ENCODE data around the gene HOXB5.

The HOXB5 gene

GRCh38 chr17:48598736-48599135 lies 5.2 kb upstream of the HOXB5 start:
- no peak for ATAC-seq (ENCODE audit: insufficient read depth, low read depth)
- H4K20me1 ChIP-seq (ENCODE audit: insufficient read depth, low read length): no peaks in the 10 kb centered on the region
- TF ChIP-seq EZH2 (IDR thresholded peaks at IDR 0.05; ENCODE audit: borderline replicate concordance, low read depth, low read length, severe bottlenecking): no peak
- no peak for TF ChIP-seq CTCF (IDR thresholded peaks at IDR 0.05; ENCODE audit: borderline replicate concordance, extremely low read depth, low read length, poor library complexity, severe bottlenecking)
- H3K79me2 ChIP-seq (ENCODE audit: insufficient read depth, low read length): no peaks in the 10 kb centered on the region
- H3K36me3 ChIP-seq (ENCODE audit: insufficient read depth, low read length): no peaks in the 10 kb centered on the region
- no peaks in the 10 kb centered on the region for H3K9me3 ChIP-seq (ENCODE audit: insufficient read depth, low read length, severe bottlenecking)
- peaks cover 3% of the 10 kb centered on the region for H3K27me3 ChIP-seq (ENCODE audit: insufficient read depth, low read length, poor library complexity)
- H3K9ac ChIP-seq (ENCODE audit: low read depth, low read length): no peak overlapping the region
- H3K4me1 ChIP-seq (ENCODE audit: insufficient read depth, low read length): no peaks in the 10 kb centered on the region
- H3K27ac ChIP-seq (ENCODE audit: low read length): no peak overlapping the region
- no peak overlapping the region for H2AFZ ChIP-seq (ENCODE audit: low read depth, low read length)
- H3K4me3 ChIP-seq (ENCODE audit: low read depth in 1 of 2, low read length in 2 of 2): no peak overlapping the region
- DNase-seq: no peak
- H3K4me2 ChIP-seq (ENCODE audit: insufficient read depth, low read length): no peak overlapping the region

GRCh38 chr17:48597778-48598631 lies 4.4 kb upstream of the HOXB5 start:
- Histone ChIP-seq H3K79me2 (ENCODE audit: insufficient read depth, low read length) (no peaks in the 10 kb centered on the region), H3K9ac (ENCODE audit: low read depth, low read length) (no peak overlapping the region), H3K4me1 (ENCODE audit: insufficient read depth, low read length) (no peaks in the 10 kb centered on the region)

GRCh38 chr17:48597528-48597777 lies 3.9 kb upstream of the HOXB5 start:
- TF ChIP-seq CTCF (IDR thresholded peaks at IDR 0.05; ENCODE audit: borderline replicate concordance, extremely low read depth, low read length, poor library complexity, severe bottlenecking) (no peak), EZH2 (IDR thresholded peaks at IDR 0.05; ENCODE audit: borderline replicate concordance, low read depth, low read length, severe bottlenecking) (no peak)
- Histone ChIP-seq H3K4me1 (ENCODE audit: insufficient read depth, low read length) (no peaks in the 10 kb centered on the region), H2AFZ (ENCODE audit: low read depth, low read length) (no peak overlapping the region), H3K36me3 (ENCODE audit: insufficient read depth, low read length) (no peaks in the 10 kb centered on the region), H3K4me3 (ENCODE audit: low read depth in 1 of 2, low read length in 2 of 2) (no peak overlapping the region), H3K79me2 (ENCODE audit: insufficient read depth, low read length) (no peaks in the 10 kb centered on the region), H4K20me1 (ENCODE audit: insufficient read depth, low read length) (no peaks in the 10 kb centered on the region), H3K27me3 (ENCODE audit: insufficient read depth, low read length, poor library complexity) (peaks cover 3% of the 10 kb centered on the region), H3K9ac (ENCODE audit: low read depth, low read length) (no peak overlapping the region), H3K4me2 (ENCODE audit: insufficient read depth, low read length) (no peak overlapping the region), H3K9me3 (ENCODE audit: insufficient read depth, low read length, severe bottlenecking) (no peaks in the 10 kb centered on the region), H3K27ac (ENCODE audit: low read length) (no peak overlapping the region)
- DNase-seq: no peak
- no peak for ATAC-seq (ENCODE audit: insufficient read depth, low read depth)

More at GRCh38 chr17:48597778-48598631, 4.4 kb upstream of the HOXB5 start:
- ATAC-seq (ENCODE audit: insufficient read depth, low read depth): no peak
- TF ChIP-seq EZH2 (IDR thresholded peaks at IDR 0.05; ENCODE audit: borderline replicate concordance, low read depth, low read length, severe bottlenecking) (no peak), CTCF (IDR thresholded peaks at IDR 0.05; ENCODE audit: borderline replicate concordance, extremely low read depth, low read length, poor library complexity, severe bottlenecking) (no peak)
- no peaks in the 10 kb centered on the region for H4K20me1 ChIP-seq (ENCODE audit: insufficient read depth, low read length)
- H3K4me3 ChIP-seq (ENCODE audit: low read depth in 1 of 2, low read length in 2 of 2): no peak overlapping the region
- H2AFZ ChIP-seq (ENCODE audit: low read depth, low read length): no peak overlapping the region
- H3K4me2 ChIP-seq (ENCODE audit: insufficient read depth, low read length): no peak overlapping the region
- DNase-seq: no peak
- peaks cover 3% of the 10 kb centered on the region for H3K27me3 ChIP-seq (ENCODE audit: insufficient read depth, low read length, poor library complexity)
- no peak overlapping the region for H3K27ac ChIP-seq (ENCODE audit: low read length)
- no peaks in the 10 kb centered on the region for H3K9me3 ChIP-seq (ENCODE audit: insufficient read depth, low read length, severe bottlenecking)
- H3K36me3 ChIP-seq (ENCODE audit: insufficient read depth, low read length): no peaks in the 10 kb centered on the region

Data from DND-41 (cell line).